ACC112 (cell line): ENCODE data around the gene ZNF100.
"Not testable (repeated sequence)": the region's sequence is repeated elsewhere in the genome, so short reads cannot be mapped to it uniquely, and the experiment has no call there.

ENCODE experiments used
- H2AFZ ChIP-seq: fragments of 200-600 bp; sonication (generic); one replicate; pipeline ENCODE4 v1.6.0; 2017; ENCODE audit warnings: antibody characterized with exemption, low read length; ENCODE audit not compliant: unreplicated experiment
- H3K27ac ChIP-seq: fragments of 200-600 bp; sonication (generic); 2 replicates; pipeline ENCODE4 v1.5.1; 2014; ENCODE audit warnings: low read depth, mild to moderate bottlenecking, antibody characterized with exemption, low read length, moderate library complexity
- H3K27me3 ChIP-seq: fragments of 200-600 bp; sonication (generic); 2 replicates; pipeline ENCODE4 v1.6.1; 2014; ENCODE audit warnings: mild to moderate bottlenecking, antibody characterized with exemption, low read length, moderate library complexity, mixed read lengths; ENCODE audit not compliant: insufficient read depth
- H3K36me3 ChIP-seq: fragments of 200-600 bp; sonication (generic); 2 replicates; pipeline ENCODE4 v1.6.1; 2016; ENCODE audit warnings: mild to moderate bottlenecking, antibody characterized with exemption, low read length, moderate library complexity, mixed read lengths; ENCODE audit not compliant: insufficient read depth
- H3K4me1 ChIP-seq: fragments of 200-600 bp; sonication (generic); one replicate; pipeline ENCODE4 v1.6.1; 2016; ENCODE audit warnings: low read length, mixed read lengths; ENCODE audit not compliant: insufficient read depth, unreplicated experiment, control insufficient read depth
- H3K4me3 ChIP-seq: fragments of 200-600 bp; sonication (generic); 2 replicates; pipeline ENCODE4 v1.5.1; 2014; ENCODE audit warnings: mild to moderate bottlenecking, low read depth, low read length
- H3K79me2 ChIP-seq: fragments of 200-600 bp; sonication (generic); one replicate; pipeline ENCODE4 v1.6.0; 2016; ENCODE audit warnings: low read length; ENCODE audit not compliant: control insufficient read depth, unreplicated experiment, insufficient read depth

The ZNF100 gene

GRCh38 chr19:21677696-21678418, 89.5 kb downstream of the ZNF100 start:
- Histone ChIP-seq H3K4me3 (no peak overlapping the region), H3K27ac (no peak overlapping the region)

GRCh38 chr19:21674454-21674853, 92.9 kb downstream of the ZNF100 start:
- Histone ChIP-seq H3K27ac (no peak overlapping the region), H3K4me1 (no peaks in the 10 kb centered on the region), H3K27me3 (no peaks in the 10 kb centered on the region), H3K36me3 (no peaks in the 10 kb centered on the region), H3K4me3 (no peak overlapping the region), H3K79me2 (no peaks in the 10 kb centered on the region), H2AFZ (no peak overlapping the region)

More at GRCh38 chr19:21677696-21678418, 89.5 kb downstream of the ZNF100 start:
- Histone ChIP-seq H3K27me3 (no peaks in the 10 kb centered on the region), H3K79me2 (no peaks in the 10 kb centered on the region), H2AFZ (no peak overlapping the region), H3K4me1 (no peaks in the 10 kb centered on the region), H3K36me3 (no peaks in the 10 kb centered on the region)

- H3K79me2 ChIP-seq, H3K27me3 ChIP-seq, H3K4me3 ChIP-seq, H3K36me3 ChIP-seq, H2AFZ ChIP-seq, H3K4me1 ChIP-seq, H3K27ac ChIP-seq: not testable (repeated sequence)
Measured at GRCh38 chr19:21673479-21673878, 93.9 kb downstream of the ZNF100 start.
